Measurements from ENCODE around the gene OTOR. TPM values are rescaled to one million over a fixed set of nuclear protein-coding genes. Genes with fewer than 3 reads are reported as not detected.
A peak's percentile ranks its signal among the peaks of the same experiment; 100 is the strongest.

Gene OTOR
- total and polyA plus RNA-seq, 2 of the 8 experiments (the other 6 are each of a cell fraction or from before 2014, with no cell fraction given): not detected

DNA sequence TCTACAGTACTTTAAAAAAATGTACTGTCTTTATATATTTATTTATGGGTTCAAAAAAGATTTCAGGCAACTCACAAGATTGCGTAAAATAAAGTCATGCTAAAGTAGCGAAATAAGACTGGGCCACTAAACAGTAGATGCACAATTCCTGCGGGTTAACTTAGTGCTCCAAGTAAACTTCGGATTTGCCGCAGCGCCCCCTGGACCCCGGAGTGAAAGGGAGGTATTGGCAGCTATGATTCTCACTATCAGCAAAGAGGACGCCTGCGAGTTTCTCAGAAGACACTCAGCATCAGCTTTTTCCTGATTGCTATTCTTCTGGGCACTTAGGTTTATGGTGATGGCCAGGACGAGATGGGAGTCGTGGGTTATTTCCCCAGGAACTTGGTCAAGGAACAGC is 1.4 kb downstream of the OTOR start (continued):
- TF ChIP-seq RAD21 (IDR thresholded peaks at IDR 0.05 in 1 of 2, conservative IDR thresholded peaks at IDR 0.05 in 1 of 2; ENCODE audit: low read depth in 2 of 2, low read length in 2 of 2) (peak in 1 of 2 experiments; percentile 45; a peak in 2 of 4 replicates), MAFK (IDR thresholded peaks at IDR 0.05; ENCODE audit: low read depth, low read length) (no peak), KDM5A (IDR thresholded peaks at IDR 0.05; ENCODE audit: low read length) (no peak)

Data from H1 (cell line).